ENCODE data around the gene CYS1. TPM values are rescaled to one million over a fixed set of nuclear protein-coding genes. Genes with fewer than 3 reads are reported as not detected.

The CYS1 gene
- total RNA-seq, 3 donors from 2014 or later (not counting 1 experiment from before 2014, with no cell fraction given), result not detected

DNA sequence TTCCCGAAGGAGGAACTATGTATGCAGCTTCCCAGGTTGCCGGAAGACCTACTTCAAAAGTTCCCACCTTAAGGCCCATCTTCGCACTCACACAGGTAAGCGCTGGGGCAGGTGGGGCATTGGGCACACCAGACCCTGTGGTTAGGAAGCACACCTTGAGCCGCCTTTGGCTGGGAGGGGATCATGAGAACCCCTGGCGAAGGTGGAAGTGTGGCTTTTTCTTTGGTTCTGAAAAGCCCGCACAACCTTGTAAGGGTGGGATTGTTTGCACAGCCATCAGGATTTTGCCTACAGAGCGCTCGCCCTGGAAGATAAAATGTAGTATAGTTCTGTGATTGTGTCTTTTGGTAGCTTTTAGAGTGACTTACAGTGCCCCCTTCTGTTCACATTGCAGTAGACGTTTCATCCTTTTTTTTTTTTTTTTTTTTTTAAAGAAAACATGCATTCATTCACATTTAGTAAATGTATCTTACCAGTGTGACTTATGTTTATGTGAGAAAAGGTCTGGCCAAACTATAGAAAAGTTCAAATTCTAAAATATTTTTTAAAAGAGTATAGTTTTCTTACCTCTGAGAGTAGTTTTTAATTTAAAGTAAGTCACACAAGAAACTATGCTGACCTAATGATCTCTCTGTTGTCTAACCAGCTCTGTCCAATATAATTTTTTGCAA lies 31.6 kb downstream of the CYS1 start:
- ATAC-seq, result no peak

GRCh38 chr2:10047616-10048500 lies 32.4 kb downstream of the CYS1 start:
- H3K4me1 ChIP-seq (ENCODE audit: control insufficient read depth, insufficient read depth, low read length), result peaks cover 17% of the 10 kb centered on the region
- H3K9me3 Mint-ChIP-seq, result no peaks in the 10 kb centered on the region
- H3K36me3 Mint-ChIP-seq, result peaks cover 6% of the 10 kb centered on the region
- TF ChIP-seq CTCF (IDR thresholded peaks at IDR 0.05), result no peak
- H3K27me3 Mint-ChIP-seq (ENCODE audit: low read depth in 2 of 2), result no peaks in the 10 kb centered on the region
- no peaks in the 10 kb centered on the region for H3K27me3 ChIP-seq (ENCODE audit: control insufficient read depth, insufficient read depth, low read length)
- no peak overlapping the region for H3K4me3 Mint-ChIP-seq
- H3K4me1 Mint-ChIP-seq, result peaks cover 7 to 30% of the 10 kb centered on the region in 2 donors
- DNase-seq (no peak), ATAC-seq (no peak)
- H3K27ac ChIP-seq (ENCODE audit: low read length), result no peak overlapping the region
- no peaks in the 10 kb centered on the region for H3K9me3 ChIP-seq (ENCODE audit: control insufficient read depth, insufficient read depth, low read length)
- H3K36me3 ChIP-seq (ENCODE audit: control insufficient read depth, insufficient read depth, low read length), result peaks cover 38% of the 10 kb centered on the region
- 96% methylated on average over 15 of the region's 15 CpGs for WGBS (ENCODE audit: insufficient coverage)
- H3K4me3 ChIP-seq (ENCODE audit: low read length), result no peak overlapping the region
- H3K27ac Mint-ChIP-seq, result peak overlapping the region; percentile 49 to 96
- intact Hi-C loops (cut with micrococcal nuclease), result loop anchor here (1.0 to 5.0 kb wide), 4 partner anchors 64 to 906 kb away; no protein-coding TSS in a partner anchor

More for the DNA sequence above, 31.6 kb downstream of the CYS1 start:
- peaks cover 46% of the 10 kb centered on the region for H3K36me3 ChIP-seq (ENCODE audit: control insufficient read depth, insufficient read depth, low read length)
- peak in 1 of 2 donors; percentile 83 for DNase-seq
- no peak overlapping the region for H3K4me3 ChIP-seq (ENCODE audit: low read length)
- peak; percentile 77 for TF ChIP-seq CTCF (IDR thresholded peaks at IDR 0.05)
- Mint-ChIP-seq H3K4me1 (peaks cover 7 to 26% of the 10 kb centered on the region in 2 donors), H3K9me3 (no peaks in the 10 kb centered on the region), H3K36me3 (peaks cover 6% of the 10 kb centered on the region), H3K4me3 (no peak overlapping the region), H3K27ac (peak overlapping the region in 1 of 2 donors; percentile 49), H3K27me3 (ENCODE audit: low read depth in 2 of 2) (no peaks in the 10 kb centered on the region)
- H3K27me3 ChIP-seq (ENCODE audit: control insufficient read depth, insufficient read depth, low read length), result no peaks in the 10 kb centered on the region
- intact Hi-C loops (cut with micrococcal nuclease), result loop anchor here (1.0 to 5.0 kb wide), 4 partner anchors 64 to 906 kb away; no protein-coding TSS in a partner anchor
- no peak overlapping the region for H3K27ac ChIP-seq (ENCODE audit: low read length)
- WGBS (ENCODE audit: insufficient coverage), result 83% methylated on average over 9 of the region's 10 CpGs
- H3K4me1 ChIP-seq (ENCODE audit: control insufficient read depth, insufficient read depth, low read length), result peaks cover 16% of the 10 kb centered on the region
- no peaks in the 10 kb centered on the region for H3K9me3 ChIP-seq (ENCODE audit: control insufficient read depth, insufficient read depth, low read length)

DNA sequence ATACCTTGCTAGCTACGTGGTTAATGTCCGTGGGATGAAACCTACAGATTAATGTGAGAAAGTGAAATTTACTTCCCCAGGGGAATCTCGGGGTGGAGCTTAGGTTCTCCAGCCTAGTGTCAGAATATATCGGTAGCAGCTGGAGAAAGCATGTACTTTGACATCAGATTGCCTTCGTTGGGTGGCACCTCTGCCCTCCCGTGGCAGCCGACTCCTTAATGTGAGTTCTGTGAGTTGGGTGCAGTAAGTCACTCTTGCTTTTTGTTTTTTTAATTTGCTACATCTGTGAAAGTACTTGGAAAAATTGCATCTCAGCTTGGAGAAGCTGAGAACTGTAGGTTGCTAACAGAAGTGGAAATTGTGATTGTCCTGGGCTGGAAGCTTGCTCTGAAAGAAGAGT lies 33.3 kb downstream of the CYS1 start:
- Mint-ChIP-seq H3K9me3 (no peaks in the 10 kb centered on the region), H3K27me3 (ENCODE audit: low read depth in 2 of 2) (no peaks in the 10 kb centered on the region), H3K4me1 (peaks cover 14 to 38% of the 10 kb centered on the region in 2 donors), H3K27ac (peak overlapping the region; percentile 29 to 96), H3K36me3 (peaks cover 6% of the 10 kb centered on the region), H3K4me3 (no peak overlapping the region)
- Histone ChIP-seq H3K36me3 (ENCODE audit: control insufficient read depth, insufficient read depth, low read length) (peaks cover 31% of the 10 kb centered on the region), H3K4me1 (ENCODE audit: control insufficient read depth, insufficient read depth, low read length) (peaks cover 26% of the 10 kb centered on the region), H3K9me3 (ENCODE audit: control insufficient read depth, insufficient read depth, low read length) (no peaks in the 10 kb centered on the region), H3K4me3 (ENCODE audit: low read length) (no peak overlapping the region), H3K27me3 (ENCODE audit: control insufficient read depth, insufficient read depth, low read length) (no peaks in the 10 kb centered on the region), H3K27ac (ENCODE audit: low read length) (no peak overlapping the region)
- TF ChIP-seq CTCF (IDR thresholded peaks at IDR 0.05), result no peak
- ATAC-seq (no peak), DNase-seq (no peak)
- 89% methylated on average over 7 of the region's 7 CpGs for WGBS (ENCODE audit: insufficient coverage)
- intact Hi-C loops (cut with micrococcal nuclease), result loop anchor here (5.0 kb wide), 1 partner anchor 905 kb away; no protein-coding TSS in a partner anchor
